Ishikawa (cell line): ENCODE measurements around the gene KRTAP10-7.

Experiments
- EGR1 ChIP-seq: IDR thresholded peaks from 2 replicates; pipeline ENCODE4 v1.6.1; 2012
- EP300 ChIP-seq: IDR thresholded peaks from 2 replicates; pipeline ENCODE4 v1.6.1; 2012; ENCODE audit warnings: borderline replicate concordance
- MAX ChIP-seq: IDR thresholded peaks from 2 replicates; pipeline ENCODE4 v1.6.1; 2012
- RAD21 ChIP-seq: IDR thresholded peaks from 2 replicates; pipeline ENCODE4 v1.6.1; 2012; ENCODE audit warnings: low read depth

GRCh38 chr21:44582055-44582454 is 18.3 kb upstream of the KRTAP10-7 start:
- TF ChIP-seq EP300, result no peak
- TF ChIP-seq MAX, result no peak
- no peak for TF ChIP-seq RAD21
- no peak for TF ChIP-seq EGR1
